Smooth muscle cell (in vitro differentiated cells): ENCODE results near the gene IGSF21. TPM values are rescaled to one million over a fixed set of nuclear protein-coding genes. Genes with fewer than 3 reads are reported as not detected.

Experiments used
- DNase-seq: peaks from one replicate; lab custom pipeline; 2025; ENCODE audit not compliant: unreplicated experiment; lab: John Stamatoyannopoulos, UW
- H2AFZ ChIP-seq: fragments of 200-600 bp; sonication (generic); 2 replicates; pipeline ENCODE4 v1.6.0; 2016; ENCODE audit warnings: antibody characterized with exemption, low read depth, mild to moderate bottlenecking
- H3F3A ChIP-seq: fragments of 200-600 bp; sonication (generic); 2 replicates; pipeline ENCODE4 v1.6.0; 2017; ENCODE audit warnings: antibody characterized with exemption, low read depth
- H3K27ac ChIP-seq: fragments of 200-600 bp; sonication (generic); 2 replicates; pipeline ENCODE4 v1.5.1; 2016; ENCODE audit warnings: low read depth, mild to moderate bottlenecking
- H3K27me3 ChIP-seq: fragments of 200-600 bp; sonication (generic); 2 replicates; pipeline ENCODE4 v1.6.1; 2016; ENCODE audit warnings: low read depth, mild to moderate bottlenecking
- H3K36me3 ChIP-seq: fragments of 200-600 bp; sonication (generic); 2 replicates; pipeline ENCODE4 v1.5.1; 2016; ENCODE audit warnings: low read depth
- H3K4me1 ChIP-seq: fragments of 200-600 bp; sonication (generic); 2 replicates; pipeline ENCODE4 v1.5.1; 2016; ENCODE audit warnings: low read depth
- H3K4me2 ChIP-seq: fragments of 200-600 bp; sonication (generic); 2 replicates; pipeline ENCODE4 v1.6.0; 2016; ENCODE audit warnings: mild to moderate bottlenecking
- H3K4me3 ChIP-seq: fragments of 200-600 bp; sonication (generic); 2 replicates; pipeline ENCODE4 v1.5.1; 2016; ENCODE audit warnings: mild to moderate bottlenecking
- H3K79me2 ChIP-seq: fragments of 200-600 bp; sonication (generic); 2 replicates; pipeline ENCODE4 v1.6.0; 2016; ENCODE audit warnings: low read depth, mild to moderate bottlenecking
- H3K9ac ChIP-seq: fragments of 200-600 bp; sonication (generic); 2 replicates; pipeline ENCODE4 v1.6.0; 2016; ENCODE audit warnings: low read depth
- H3K9me3 ChIP-seq: fragments of 200-600 bp; sonication (generic); replicated peaks from 2 replicates; pipeline ENCODE4 v1.5.1; 2016; ENCODE audit warnings: low read depth
- H4K20me1 ChIP-seq: fragments of 200-600 bp; sonication (generic); 2 replicates; pipeline ENCODE4 v1.6.0; 2016; ENCODE audit warnings: low read depth
- CTCF ChIP-seq: fragments of 200-600 bp; sonication (generic); IDR thresholded peaks from 2 replicates; pipeline ENCODE4 v1.5.1; 2017; ENCODE audit warnings: borderline replicate concordance, mild to moderate bottlenecking, antibody characterized with exemption; ENCODE audit not compliant: insufficient read depth, poor library complexity, severe bottlenecking
- WGBS: methylation state at CpG from one replicate; pipeline ENCODE4 v1.1.7; 2016; ENCODE audit warnings: low lambda C conversion rate; 5-methylcytosine and 5-hydroxymethylcytosine counted together
- polyA plus RNA-seq: library from polyadenylated mRNA; unstranded; fragments of >200 nt; fragmentation: Nextera tagmentation; extraction: Ambion mirVana; gene quantifications from 2 replicates; pipeline ENCODE4 v1.2.1, GENCODE V29; 2016
- total RNA-seq: library from RNA; depleted of rRNA; stranded (reverse); fragments of >200 nt; gene quantifications from 2 replicates; pipeline ENCODE4 v1.2.3, GENCODE V29; 2014

Gene IGSF21
- total and polyA plus RNA-seq, 2 experiments from 2014 or later: not detected

GRCh38 chr1:18144062-18144461 lies 36.5 kb downstream of the IGSF21 start:
- no peaks in the 10 kb centered on the region for H3K9me3 ChIP-seq
- H3K27ac ChIP-seq: no peak overlapping the region
- no peak for TF ChIP-seq CTCF
- no peak for DNase-seq
- no peak overlapping the region for H3K4me3 ChIP-seq
- no peak overlapping the region for H3K9ac ChIP-seq
- H3K36me3 ChIP-seq: no peaks in the 10 kb centered on the region
- no peaks in the 10 kb centered on the region for H3F3A ChIP-seq
- WGBS: 75% methylated on average over 6 of the region's 6 CpGs
- H4K20me1 ChIP-seq: no peaks in the 10 kb centered on the region
- H3K27me3 ChIP-seq: peaks cover 6% of the 10 kb centered on the region
- H2AFZ ChIP-seq: no peak overlapping the region
- H3K4me2 ChIP-seq: no peak overlapping the region
- H3K79me2 ChIP-seq: no peaks in the 10 kb centered on the region
- H3K4me1 ChIP-seq: no peaks in the 10 kb centered on the region

GRCh38 chr1:18144916-18145647 lies 37.5 kb downstream of the IGSF21 start:
- Histone ChIP-seq H3K4me2 (no peak overlapping the region), H3K79me2 (no peaks in the 10 kb centered on the region), H3K9me3 (no peaks in the 10 kb centered on the region), H3K27me3 (peaks cover 5% of the 10 kb centered on the region), H3K9ac (no peak overlapping the region), H3K4me3 (no peak overlapping the region), H3K4me1 (no peaks in the 10 kb centered on the region), H3F3A (no peaks in the 10 kb centered on the region), H3K36me3 (no peaks in the 10 kb centered on the region), H4K20me1 (no peaks in the 10 kb centered on the region), H3K27ac (no peak overlapping the region), H2AFZ (no peak overlapping the region)
- no peak for TF ChIP-seq CTCF
- no peak for DNase-seq
- 59% methylated on average over 13 of the region's 13 CpGs for WGBS

GRCh38 chr1:18145851-18146618 lies 38.4 kb downstream of the IGSF21 start:
- Histone ChIP-seq H3K79me2 (no peaks in the 10 kb centered on the region), H2AFZ (no peak overlapping the region), H3K4me3 (no peak overlapping the region), H3K36me3 (no peaks in the 10 kb centered on the region), H3F3A (no peaks in the 10 kb centered on the region), H3K4me2 (no peak overlapping the region), H3K4me1 (no peaks in the 10 kb centered on the region), H3K27ac (no peak overlapping the region), H4K20me1 (no peaks in the 10 kb centered on the region), H3K9me3 (no peaks in the 10 kb centered on the region), H3K27me3 (no peaks in the 10 kb centered on the region), H3K9ac (no peak overlapping the region)
- no peak for DNase-seq
- whole genome bisulfite sequencing: 85% methylated on average over 8 of the region's 8 CpGs
- TF ChIP-seq CTCF: no peak
